Type B pancreatic cell (in vitro differentiated cells): ENCODE results near the gene LDLRAD4. TPM values are rescaled to one million over a fixed set of nuclear protein-coding genes. Genes with fewer than 3 reads are reported as not detected.

Experiments used
- DNase-seq: peaks from one replicate; pipeline ENCODE4 v3.0.0; 2021; ENCODE audit warnings: mixed read lengths; ENCODE audit not compliant: unreplicated experiment; ENCODE audit errors: extremely low spot score
- H3K27ac Mint-ChIP-seq: 2 replicates; pipeline ENCODE4 v1.8.0; 2021; ENCODE audit warnings: mild to moderate bottlenecking, mixed read lengths
- H3K27me3 Mint-ChIP-seq: 2 replicates; pipeline ENCODE4 v1.8.0; 2021; ENCODE audit warnings: mixed read lengths
- H3K36me3 Mint-ChIP-seq: 2 replicates; pipeline ENCODE4 v1.8.0; 2021; ENCODE audit warnings: mixed read lengths
- H3K4me1 Mint-ChIP-seq: one replicate; pipeline ENCODE4 v1.8.0; 2021; ENCODE audit warnings: mixed read lengths; ENCODE audit not compliant: unreplicated experiment
- H3K4me3 Mint-ChIP-seq: 2 replicates; pipeline ENCODE4 v1.8.0; 2021; ENCODE audit warnings: mild to moderate bottlenecking, mixed read lengths
- H3K9me3 Mint-ChIP-seq: 2 replicates; pipeline ENCODE4 v1.8.0; 2021; ENCODE audit warnings: mixed read lengths
- CTCF ChIP-seq: fragments of 200-600 bp; sonication (generic); conservative IDR thresholded peaks from 2 replicates; pipeline ENCODE4 v1.5.0; 2021; ENCODE audit warnings: antibody characterized with exemption, mild to moderate bottlenecking
- total RNA-seq: library from RNA; stranded (reverse); gene quantifications from 2 replicates; pipeline ENCODE4 v1.2.1, GENCODE V29; 2021; ENCODE audit warnings: low replicate concordance

The LDLRAD4 gene
- total RNA-seq, 1 donor from 2014 or later = 2.4 TPM

GRCh38 chr18:13380691-13381070, 162.1 kb downstream of the LDLRAD4 start:
- TF ChIP-seq CTCF = no peak
- DNase-seq = no peak
- H3K4me3 Mint-ChIP-seq = no peak overlapping the region
- peak overlapping the region; percentile 20 for H3K27ac Mint-ChIP-seq
- H3K9me3 Mint-ChIP-seq = no peaks in the 10 kb centered on the region
- H3K36me3 Mint-ChIP-seq = no peaks in the 10 kb centered on the region
- peaks cover 26% of the 10 kb centered on the region for H3K4me1 Mint-ChIP-seq
- peaks cover 5% of the 10 kb centered on the region for H3K27me3 Mint-ChIP-seq

- Mint-ChIP-seq H3K27me3 (peaks cover 5% of the 10 kb centered on the region), H3K4me3 (peak overlapping the region; percentile 23), H3K4me1 (peaks cover 26% of the 10 kb centered on the region), H3K9me3 (no peaks in the 10 kb centered on the region), H3K36me3 (no peaks in the 10 kb centered on the region), H3K27ac (no peak overlapping the region)
- no peak for DNase-seq
- no peak for TF ChIP-seq CTCF
Observed at GRCh38 chr18:13381331-13381730, 162.8 kb downstream of the LDLRAD4 start.

- Mint-ChIP-seq H3K4me1 (peaks cover 26% of the 10 kb centered on the region), H3K27ac (peak overlapping the region; percentile 87), H3K36me3 (no peaks in the 10 kb centered on the region), H3K9me3 (no peaks in the 10 kb centered on the region), H3K4me3 (peak overlapping the region; percentile 23), H3K27me3 (peaks cover 5% of the 10 kb centered on the region)
- TF ChIP-seq CTCF = no peak
- no peak for DNase-seq
Observed at GRCh38 chr18:13381944-13382365, 163.4 kb downstream of the LDLRAD4 start.

GRCh38 chr18:13382366-13382953, 163.9 kb downstream of the LDLRAD4 start:
- Mint-ChIP-seq H3K4me3 (peak overlapping the region; percentile 25), H3K4me1 (peaks cover 26% of the 10 kb centered on the region), H3K27ac (peak overlapping the region; percentile 87), H3K36me3 (no peaks in the 10 kb centered on the region), H3K27me3 (peaks cover 5% of the 10 kb centered on the region), H3K9me3 (no peaks in the 10 kb centered on the region)
- no peak for TF ChIP-seq CTCF
- DNase-seq = no peak

GRCh38 chr18:13382954-13383827, 164.6 kb downstream of the LDLRAD4 start:
- H3K4me3 Mint-ChIP-seq = no peak overlapping the region
- peaks cover 5% of the 10 kb centered on the region for H3K27me3 Mint-ChIP-seq
- peaks cover 31% of the 10 kb centered on the region for H3K4me1 Mint-ChIP-seq
- TF ChIP-seq CTCF = no peak
- H3K27ac Mint-ChIP-seq = peak overlapping the region; percentile 36
- no peaks in the 10 kb centered on the region for H3K36me3 Mint-ChIP-seq
- DNase-seq = no peak
- H3K9me3 Mint-ChIP-seq = no peaks in the 10 kb centered on the region
